GM12872 (cell line): ENCODE data around the gene FGF14.

Experiments
- CTCF ChIP-seq: IDR thresholded peaks from 3 replicates; pipeline ENCODE4 v1.5.1; 2011; ENCODE audit warnings: low read depth, mild to moderate bottlenecking, low read length, moderate library complexity; ENCODE audit not compliant: insufficient read depth

Gene FGF14

GRCh38 chr13:101869553-101869952 lies 532.3 kb downstream of the FGF14 start:
- no peak for TF ChIP-seq CTCF

DNA sequence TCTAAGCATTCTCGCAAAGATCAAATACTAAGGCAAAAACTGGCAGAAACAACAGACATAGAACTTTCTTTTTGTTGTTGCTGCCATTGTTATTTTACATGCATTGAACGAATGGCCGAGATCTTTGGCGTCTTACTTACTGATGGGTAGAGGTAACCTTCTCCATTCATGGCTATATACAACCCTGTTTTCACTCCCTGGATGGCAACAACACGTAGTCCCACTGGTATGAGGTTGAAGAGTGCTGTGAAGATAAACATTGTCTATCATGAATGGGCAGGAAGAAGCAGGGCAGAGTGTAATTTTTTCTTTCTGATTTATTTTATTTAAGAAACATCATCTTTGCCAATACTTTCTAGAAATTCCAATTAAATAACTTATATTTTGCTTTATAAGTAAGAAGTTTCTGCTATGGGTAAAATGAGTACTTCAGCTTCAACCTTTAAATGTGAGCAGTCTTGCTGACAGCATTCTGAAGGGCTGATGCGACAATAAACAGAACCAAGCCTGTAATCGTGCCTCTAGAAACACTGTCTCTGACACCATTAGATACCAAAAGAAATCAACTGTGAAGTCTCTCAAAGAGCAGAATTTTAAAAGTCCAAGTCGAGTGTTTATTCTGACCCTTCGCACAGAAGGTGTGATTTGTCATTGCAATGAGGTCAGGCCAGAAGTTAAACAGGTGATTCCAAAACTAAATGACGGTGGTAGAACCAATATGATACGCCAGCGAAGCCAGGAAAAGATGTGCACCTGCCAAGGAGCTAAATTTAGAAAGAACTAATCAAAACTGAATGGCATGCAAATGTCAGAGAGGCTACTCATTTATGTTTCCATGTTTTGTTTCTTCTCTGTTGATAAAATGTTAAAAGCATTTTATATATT lies 533.0 kb downstream of the FGF14 start:
- no peak for TF ChIP-seq CTCF

DNA sequence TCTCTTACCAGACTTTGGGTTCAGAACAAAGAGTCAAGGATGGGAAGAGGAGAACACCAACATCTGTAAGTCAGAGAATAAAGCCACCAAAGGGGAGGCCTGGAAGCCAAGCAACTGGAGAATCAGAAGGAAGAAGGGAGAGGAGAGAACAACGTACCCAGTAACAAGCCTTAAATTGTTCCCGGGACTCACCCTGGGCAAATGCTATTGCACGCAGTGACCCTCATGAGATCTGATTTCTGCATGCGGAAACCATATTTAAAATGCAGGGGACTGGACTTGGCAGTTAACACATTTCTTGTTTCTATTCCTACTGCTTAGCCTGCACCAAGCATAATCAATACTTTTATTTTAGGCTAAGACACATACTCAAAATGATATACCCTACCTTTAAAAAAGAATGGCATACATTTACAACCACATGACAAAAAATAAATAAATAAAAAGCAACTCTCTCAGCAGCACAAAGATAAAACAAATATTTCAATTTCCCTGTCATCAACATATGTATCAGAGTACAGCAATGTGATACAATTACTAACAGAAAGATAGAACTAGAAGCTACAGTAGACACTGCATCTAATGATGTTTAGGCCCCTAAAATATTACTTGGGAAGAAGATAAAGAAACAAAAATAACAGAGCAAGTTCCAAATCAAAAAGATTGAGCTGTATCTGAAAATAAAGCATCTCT lies 534.8 kb downstream of the FGF14 start:
- TF ChIP-seq CTCF = no peak

GRCh38 chr13:101858860-101859259 lies 543.0 kb downstream of the FGF14 start:
- TF ChIP-seq CTCF = no peak

DNA sequence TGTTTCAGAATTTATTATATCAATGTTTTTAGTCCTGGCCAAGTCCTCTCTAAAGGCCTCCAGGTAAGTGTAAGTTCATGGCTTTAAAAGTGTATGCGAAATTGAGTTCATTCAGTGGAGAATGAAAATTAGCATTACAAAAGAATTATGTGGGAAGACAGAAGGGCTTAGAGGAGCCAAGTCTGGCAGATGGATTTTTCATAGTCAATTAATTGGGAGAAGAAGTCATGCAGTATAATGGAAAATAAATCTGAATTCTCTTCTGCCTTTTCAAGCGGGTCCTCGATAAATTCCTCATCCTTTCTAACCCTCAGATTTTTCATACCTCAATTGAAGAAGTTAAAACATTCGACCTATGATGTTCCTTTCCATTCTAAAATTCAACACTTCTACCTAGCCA lies 555.1 kb downstream of the FGF14 start:
- no peak for TF ChIP-seq CTCF

- TF ChIP-seq CTCF = no peak
Measured at GRCh38 chr13:101846249-101846648, 555.6 kb downstream of the FGF14 start.

GRCh38 chr13:101845245-101846020 lies 556.4 kb downstream of the FGF14 start:
- no peak for TF ChIP-seq CTCF
